Neural cell (in vitro differentiated cells): ENCODE data around the gene LYSMD1.

ENCODE experiments used
- CTCF ChIP-seq: fragments of 450-650 bp; IDR thresholded peaks from 2 replicates; pipeline ENCODE4 v1.5.1; 2014; ENCODE audit warnings: antibody characterized with exemption, mild to moderate bottlenecking, moderate library complexity; ENCODE audit not compliant: poor library complexity, severe bottlenecking
- EZH2 ChIP-seq: fragments of 200-600, 300-800 bp; shearing (Covaris generic), sonication (generic); IDR thresholded peaks from 2 replicates; pipeline ENCODE4 v1.6.1; 2014; ENCODE audit warnings: antibody characterized with exemption, low read length, borderline replicate concordance, mild to moderate bottlenecking; ENCODE audit not compliant: insufficient read depth, poor library complexity, severe bottlenecking
- POLR2AphosphoS5 ChIP-seq: IDR thresholded peaks from 2 replicates; pipeline ENCODE4 v1.6.1; 2012
- REST ChIP-seq: IDR thresholded peaks from 2 replicates; pipeline ENCODE4 v1.6.1; 2012; ENCODE audit warnings: borderline replicate concordance
- TAF1 ChIP-seq: IDR thresholded peaks from 2 replicates; pipeline ENCODE4 v1.6.1; 2012; ENCODE audit warnings: low read depth

- no peak for TF ChIP-seq CTCF
- no peak for TF ChIP-seq POLR2AphosphoS5
- TF ChIP-seq REST = no peak
- TF ChIP-seq EZH2 = no peak
- TF ChIP-seq TAF1 = no peak
Measured at GRCh38 chr1:151171190-151171589, 5.5 kb upstream of the LYSMD1 start.
